Measurements from ENCODE around the gene GALM. TPM values are rescaled to one million over a fixed set of nuclear protein-coding genes. Genes with fewer than 3 reads are reported as not detected.
A peak's percentile ranks its signal among the peaks of the same experiment; 100 is the strongest.
"Not testable (repeated sequence)": the region's sequence is repeated elsewhere in the genome, so short reads cannot be mapped to it uniquely, and the experiment has no call there.

GALM gene
- total RNA-seq, result 10 to 100 TPM; 10.8 to 18.3 TPM
- long read RNA-seq, donor 1, transcript GALM-201 (7 exons, 2,484 nt), result major isoform, 17 of 23 reads
- long read RNA-seq, donor 1, partial matches to known transcripts, result 3 of 23 reads
- long read RNA-seq, donor 1, other reads (novel, unspliced or antisense), result 3 of 23 reads
- long read RNA-seq, donor 2, transcript GALM-201 (7 exons, 2,484 nt), result major isoform, 56 of 62 reads
- long read RNA-seq, donor 2, partial matches to known transcripts, result 3 of 62 reads
- long read RNA-seq, donor 2, other reads (novel, unspliced or antisense), result 3 of 62 reads

DNA sequence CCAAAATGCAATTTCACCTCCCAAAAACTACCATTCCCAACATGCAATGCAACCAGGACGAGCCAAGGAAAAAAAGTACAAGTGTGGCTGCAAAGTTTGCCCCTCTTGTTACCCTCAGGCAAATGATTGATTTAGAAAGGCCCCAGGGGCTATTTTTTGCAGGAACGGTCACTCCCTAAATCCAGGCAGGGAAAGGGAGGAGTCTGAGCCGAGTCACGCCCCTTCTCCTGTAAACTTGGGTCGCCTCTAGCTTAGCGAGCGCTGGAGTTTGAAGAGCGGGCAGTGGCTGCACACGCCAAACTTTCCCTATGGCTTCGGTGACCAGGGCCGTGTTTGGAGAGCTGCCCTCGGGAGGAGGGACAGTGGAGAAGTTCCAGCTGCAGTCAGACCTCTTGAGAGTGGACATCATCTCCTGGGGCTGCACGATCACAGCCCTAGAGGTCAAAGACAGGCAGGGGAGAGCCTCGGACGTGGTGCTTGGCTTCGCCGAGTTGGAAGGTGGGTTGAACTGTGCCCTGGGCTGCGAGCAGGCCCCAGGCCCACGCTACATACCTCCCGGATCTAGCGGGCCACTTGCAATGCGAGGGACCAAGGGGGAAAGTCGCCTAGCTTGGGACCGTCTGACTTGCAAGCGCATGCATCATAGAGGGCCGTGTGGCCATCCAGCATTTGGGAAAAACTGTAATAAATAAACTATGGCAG, at the start of gene GALM:
Gene GALM, plus strand, starts transcription at position 261 of the 702 bp plus-strand sequence. Its CDS starts 48 bp downstream, at position 309.
- DNase-seq (ENCODE audit: low spot score), result peak; percentile 93
- intact Hi-C loops (cut with DNase I), result loop anchor here (5.0 to 10.0 kb wide), 2 partner anchors 51 to 69 kb away; no protein-coding TSS in a partner anchor

DNA sequence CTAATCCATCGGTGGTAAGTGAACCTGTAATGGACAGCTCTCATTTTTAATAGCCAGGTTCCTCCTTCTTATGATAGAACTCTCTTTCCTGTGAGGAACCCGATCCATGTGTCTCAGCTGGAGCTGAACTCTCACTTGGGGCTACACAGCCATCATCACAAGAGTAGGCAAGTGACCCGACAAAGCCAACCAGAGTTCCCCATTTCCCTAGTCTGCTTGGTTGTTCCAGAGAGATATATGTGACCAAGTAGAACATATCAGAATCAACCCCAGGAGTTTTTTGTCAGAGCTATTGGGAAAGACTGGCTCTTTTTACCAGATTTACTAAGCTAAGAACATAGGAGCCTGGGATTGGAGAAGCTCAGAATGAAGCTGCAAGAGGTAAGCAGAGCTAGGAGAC, 48.6 kb upstream of the GALM start:
- intact Hi-C loops (cut with DNase I), result loop anchor here in 1 of 2 donors (10.0 kb wide), 1 partner anchor 48 kb away; the partner anchor contains the start of gene GALM
- no peak for DNase-seq (ENCODE audit: low spot score)

DNA sequence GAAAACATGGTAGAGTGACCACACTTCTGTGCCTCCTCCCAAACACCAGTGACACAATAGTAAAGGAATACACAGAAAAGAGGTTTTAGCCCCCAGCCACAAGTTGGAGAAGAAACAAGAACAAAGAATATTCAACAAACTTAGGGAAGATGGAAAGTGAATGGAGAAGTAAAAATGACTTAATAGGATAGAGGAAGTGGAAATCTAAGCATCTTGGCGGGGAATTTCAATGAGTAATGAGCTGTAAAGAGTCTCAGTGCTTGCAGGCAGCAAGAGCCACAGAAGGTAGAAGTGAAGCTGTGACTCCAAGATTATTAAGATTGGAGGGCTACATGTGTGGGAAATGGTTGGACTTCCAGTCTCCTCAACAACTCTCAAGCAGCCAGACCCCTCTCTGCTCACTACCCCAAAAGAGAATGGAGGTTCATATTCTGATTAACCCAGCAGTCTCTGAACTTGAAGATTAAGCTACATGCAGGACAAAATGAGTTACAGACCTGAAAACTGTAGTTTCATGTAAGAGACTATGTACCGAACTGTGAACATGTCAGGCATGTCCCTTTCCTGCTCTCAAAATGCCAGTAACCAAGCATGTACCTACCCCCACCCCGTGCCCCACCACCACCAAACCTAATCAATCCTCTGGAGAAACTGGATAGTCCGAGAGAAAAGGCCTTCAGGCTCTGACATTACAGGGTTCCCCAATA, 46.3 kb upstream of the GALM start:
- intact Hi-C loops (cut with DNase I), result loop anchor here in 1 of 2 donors (10.0 kb wide), 1 partner anchor 45 kb away; the partner anchor contains the start of gene GALM
- no peak for DNase-seq (ENCODE audit: low spot score)

DNA sequence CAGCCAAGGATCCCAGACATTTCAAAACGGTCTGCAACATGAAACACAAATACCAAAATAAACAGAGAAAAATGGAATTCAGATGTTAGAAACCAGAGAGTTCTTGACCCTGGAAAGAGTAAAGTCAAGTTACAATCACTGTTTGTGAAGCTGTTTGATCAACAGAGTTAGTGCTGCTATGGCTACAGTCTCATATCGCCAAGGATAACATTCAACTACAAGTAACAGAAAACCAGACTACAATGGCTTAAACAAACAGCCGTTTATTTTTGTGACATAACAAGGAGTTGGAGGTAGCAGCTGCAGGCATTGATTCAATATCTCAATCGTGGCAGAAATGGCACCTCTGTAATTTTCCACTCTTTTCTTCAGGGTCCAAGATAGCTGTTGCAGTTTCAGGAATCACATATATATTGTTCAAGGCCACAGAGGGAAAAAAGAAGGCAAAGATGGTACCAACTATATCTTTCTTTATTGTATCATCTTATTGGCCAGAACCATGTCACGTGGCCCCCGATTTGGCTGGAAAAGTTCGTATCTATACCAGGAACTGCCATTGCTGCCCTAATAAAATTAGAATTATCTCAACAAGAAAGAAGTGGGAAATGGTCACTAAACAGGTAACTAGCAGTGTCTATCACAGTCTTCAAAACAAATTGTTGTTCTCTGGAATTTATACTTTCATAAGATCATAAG, 45.5 kb upstream of the GALM start:
- no peak for DNase-seq (ENCODE audit: low spot score)
- intact Hi-C loops (cut with DNase I), result no loop called here

DNA sequence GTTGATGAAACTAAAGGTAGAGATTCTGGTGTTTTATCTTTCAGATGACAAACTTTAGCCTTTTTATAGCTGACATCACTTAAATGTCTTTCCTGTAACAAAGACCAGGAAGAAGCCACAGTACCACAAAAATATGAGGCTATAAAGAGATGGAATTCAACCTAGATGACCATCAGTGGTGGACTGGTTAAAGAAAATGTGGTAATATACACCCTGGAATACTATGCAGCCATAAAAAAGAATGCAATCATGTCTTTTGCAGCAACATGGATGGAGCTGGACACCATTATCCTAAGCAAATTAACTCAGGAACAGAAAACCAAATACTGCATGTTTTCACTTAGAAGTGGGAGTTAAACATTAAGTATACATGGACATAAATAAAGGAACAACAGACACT, 44.9 kb upstream of the GALM start:
- intact Hi-C loops (cut with DNase I), result no loop called here
- DNase-seq (ENCODE audit: low spot score), result no peak

DNA sequence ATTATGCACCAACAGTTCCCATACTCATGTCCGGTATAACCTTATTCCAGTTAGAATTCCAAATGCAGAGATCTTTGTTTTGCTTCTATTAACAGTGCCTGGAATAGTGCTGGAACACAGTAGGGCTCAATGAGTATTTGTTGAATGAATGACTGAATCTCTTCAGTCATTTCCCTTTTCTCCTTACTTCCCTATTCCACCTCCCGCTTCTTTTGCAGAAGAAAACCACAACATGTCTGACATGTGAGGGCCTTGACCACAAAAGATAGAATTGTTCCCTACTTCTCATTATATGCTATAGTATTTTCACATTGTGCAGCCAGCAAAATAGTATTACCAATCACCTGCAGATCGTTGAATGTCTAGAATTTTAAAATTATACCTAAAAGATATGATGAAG, 43.7 kb upstream of the GALM start:
- intact Hi-C loops (cut with DNase I), result no loop called here
- DNase-seq (ENCODE audit: low spot score), result no peak

DNA sequence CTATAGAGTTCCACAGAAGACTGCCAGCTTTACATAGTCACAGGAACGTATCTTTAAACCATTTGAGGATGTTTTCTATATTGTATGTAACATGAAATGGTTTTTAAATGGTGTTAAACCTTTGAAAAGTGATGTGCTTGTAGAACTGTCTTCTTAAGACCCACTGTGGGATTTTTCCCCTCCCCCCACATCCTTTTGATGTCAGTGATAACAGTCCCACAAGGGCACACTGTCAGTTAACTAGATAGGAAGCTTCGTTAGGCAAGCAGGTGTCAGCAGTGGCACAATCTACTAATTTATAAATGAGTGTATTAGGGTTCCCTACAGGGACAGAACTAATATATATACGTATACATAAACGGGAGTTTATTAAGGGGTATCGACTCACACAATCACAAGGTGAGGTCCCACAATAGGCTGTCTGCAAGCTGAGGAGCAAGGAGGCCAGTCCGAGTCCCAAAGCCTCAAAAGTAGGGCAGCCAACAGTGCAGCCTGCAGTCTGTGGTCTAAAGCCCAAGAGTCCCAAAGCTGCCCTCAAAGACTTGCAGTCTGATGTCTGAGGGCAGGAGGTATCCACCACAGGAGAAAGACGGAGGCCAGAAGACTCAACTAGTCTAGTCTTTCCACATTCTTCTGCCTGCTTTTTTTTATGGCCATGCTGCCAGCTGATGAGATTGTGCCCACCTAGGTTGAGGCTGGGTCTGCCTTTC, 39.4 kb upstream of the GALM start:
- no peak for DNase-seq (ENCODE audit: low spot score)
- intact Hi-C loops (cut with DNase I), result no loop called here

DNA sequence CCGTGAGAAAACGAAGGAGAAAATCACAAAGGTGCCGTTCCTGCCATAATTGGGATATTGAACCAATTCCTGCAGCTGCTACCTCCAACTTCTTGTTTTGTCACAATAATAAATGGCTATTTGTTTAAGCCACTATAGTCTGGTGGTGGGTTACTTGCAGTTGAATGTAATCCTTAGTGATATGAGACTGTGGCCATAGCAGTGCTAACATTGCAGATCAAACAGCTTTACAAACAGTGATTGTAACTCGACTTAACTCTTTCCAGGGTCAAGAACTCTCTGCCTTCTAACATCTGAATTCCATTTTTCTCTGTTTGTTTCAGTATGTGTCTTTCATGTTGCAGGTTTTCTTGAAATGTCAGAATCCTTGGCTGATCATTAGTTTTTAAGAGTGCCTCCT, 38.5 kb upstream of the GALM start:
- no peak for DNase-seq (ENCODE audit: low spot score)

DNA sequence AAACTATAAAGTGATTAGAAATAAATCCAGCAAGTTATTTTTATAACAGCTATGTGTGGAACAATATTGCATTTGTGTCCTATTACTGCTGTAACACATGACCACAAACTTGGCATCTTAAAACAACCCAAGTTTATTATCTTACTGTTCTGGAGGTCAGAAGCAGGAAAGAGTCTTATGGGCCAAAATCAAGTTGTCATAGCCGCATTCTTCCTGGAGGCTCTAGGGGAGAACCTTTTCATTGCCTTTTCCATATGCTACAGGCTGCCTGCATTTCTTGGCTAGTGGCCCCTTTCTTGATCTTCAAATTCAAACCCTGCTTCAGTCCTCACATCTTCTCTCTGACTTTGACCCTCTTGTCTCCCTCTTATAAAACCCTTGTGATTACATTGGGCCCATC, 36.2 kb upstream of the GALM start:
- intact Hi-C loops (cut with DNase I), result loop anchor here in 1 of 2 donors (2.0 kb wide), 1 partner anchor 45 kb away; no protein-coding TSS in a partner anchor
- no peak for DNase-seq (ENCODE audit: low spot score)

More for the DNA sequence above, 38.5 kb upstream of the GALM start:
- intact Hi-C loops (cut with DNase I), result no loop called here

DNA sequence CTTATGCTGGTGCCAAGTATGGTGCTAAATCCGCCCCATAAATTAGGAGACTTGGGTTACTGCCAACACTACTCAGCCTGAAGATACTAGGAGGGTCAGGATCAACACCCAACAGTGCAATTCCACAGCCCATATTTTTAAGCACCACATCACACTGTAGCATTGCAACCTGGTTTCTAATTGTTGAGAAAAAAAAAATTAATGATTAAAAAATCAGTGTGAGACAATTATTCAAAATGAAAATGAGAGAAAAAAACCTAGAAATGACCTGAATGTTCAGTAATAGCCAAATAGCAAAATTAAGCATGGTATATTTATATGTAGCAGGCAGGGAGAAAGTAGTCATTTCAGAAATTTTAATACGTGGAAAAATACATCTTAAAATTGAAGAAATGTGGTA, 33.9 kb upstream of the GALM start:
- no peak for DNase-seq (ENCODE audit: low spot score)
- intact Hi-C loops (cut with DNase I), result no loop called here

DNA sequence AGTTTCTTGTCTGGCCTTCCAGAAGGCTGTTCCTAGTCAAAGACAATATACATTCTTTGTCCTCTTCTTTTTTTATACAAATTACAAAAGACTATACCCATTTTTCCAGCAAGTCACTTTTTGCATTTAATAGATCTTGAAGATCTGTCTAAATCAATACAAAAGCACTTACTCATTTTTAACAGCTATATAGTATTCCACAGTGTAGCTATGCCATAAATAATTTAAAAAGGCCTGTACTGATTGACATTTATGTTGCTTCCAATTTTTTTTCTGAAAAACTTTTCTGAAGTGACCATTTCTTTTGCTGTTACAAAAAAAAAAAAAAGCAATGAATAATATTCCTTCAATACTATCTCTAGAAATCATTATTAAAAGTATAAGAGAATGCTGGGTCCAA, 32.9 kb upstream of the GALM start:
- no peak for DNase-seq (ENCODE audit: low spot score)
- intact Hi-C loops (cut with DNase I), result no loop called here

DNA sequence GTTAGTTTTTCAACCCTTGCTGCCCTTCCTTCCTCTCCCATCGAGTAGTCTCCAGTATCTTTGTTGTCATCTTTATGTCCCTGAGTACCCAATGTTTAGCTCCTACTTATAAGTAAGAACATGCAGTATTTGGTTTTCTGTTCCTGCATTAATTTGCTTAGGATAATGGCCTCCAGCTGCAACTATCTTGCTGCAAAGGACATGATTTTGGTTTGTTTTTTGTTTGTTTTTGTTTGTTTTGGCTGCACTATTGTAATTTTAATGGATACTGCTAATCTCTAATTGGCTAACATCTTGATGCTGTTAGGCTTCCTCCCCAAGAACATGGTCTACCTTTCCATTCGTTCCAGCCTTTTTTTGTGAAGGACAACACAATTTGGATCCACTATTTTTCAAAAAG, 32.0 kb upstream of the GALM start:
- DNase-seq (ENCODE audit: low spot score), result no peak
- intact Hi-C loops (cut with DNase I), result no loop called here

DNA sequence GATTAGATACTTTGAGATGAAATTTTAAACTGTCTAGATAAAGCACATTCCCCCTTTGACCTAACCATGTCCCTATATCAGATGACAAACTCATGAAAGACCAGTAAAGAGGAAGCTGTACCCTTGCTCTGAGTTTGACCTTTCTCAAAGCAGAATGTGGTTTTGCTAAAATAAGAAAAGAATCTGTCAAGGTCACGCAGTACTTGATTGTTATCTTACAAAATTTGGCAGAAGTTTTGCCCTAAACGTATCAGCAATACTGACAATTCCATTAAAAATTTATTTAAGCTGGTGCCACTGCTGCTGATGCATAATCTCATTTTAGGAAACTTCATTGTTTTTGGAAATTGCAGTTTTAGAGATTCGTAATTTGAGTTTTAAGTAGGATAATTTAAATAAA, 31.2 kb upstream of the GALM start:
- intact Hi-C loops (cut with DNase I), result no loop called here
- no peak for DNase-seq (ENCODE audit: low spot score)

DNA sequence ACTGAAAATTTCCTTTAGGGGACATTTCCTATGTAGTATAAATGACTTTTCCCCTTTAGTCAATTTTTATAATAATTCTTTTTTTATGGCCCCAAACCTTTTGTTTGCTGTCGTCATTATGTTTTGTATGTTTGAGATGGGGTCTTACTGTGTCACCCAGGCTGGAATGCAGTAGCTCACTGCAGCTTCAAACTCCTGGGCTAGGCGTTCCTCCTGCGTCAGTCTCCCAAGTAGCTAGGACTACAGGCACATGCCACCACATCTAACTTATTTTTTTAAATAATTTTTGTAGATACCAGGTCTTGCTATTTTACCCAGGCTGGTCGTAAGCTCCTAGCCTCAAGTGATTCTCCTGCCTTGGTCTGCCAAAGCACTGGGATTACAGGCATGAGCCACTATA, 30.8 kb upstream of the GALM start:
- no peak for DNase-seq (ENCODE audit: low spot score)
- intact Hi-C loops (cut with DNase I), result no loop called here

DNA sequence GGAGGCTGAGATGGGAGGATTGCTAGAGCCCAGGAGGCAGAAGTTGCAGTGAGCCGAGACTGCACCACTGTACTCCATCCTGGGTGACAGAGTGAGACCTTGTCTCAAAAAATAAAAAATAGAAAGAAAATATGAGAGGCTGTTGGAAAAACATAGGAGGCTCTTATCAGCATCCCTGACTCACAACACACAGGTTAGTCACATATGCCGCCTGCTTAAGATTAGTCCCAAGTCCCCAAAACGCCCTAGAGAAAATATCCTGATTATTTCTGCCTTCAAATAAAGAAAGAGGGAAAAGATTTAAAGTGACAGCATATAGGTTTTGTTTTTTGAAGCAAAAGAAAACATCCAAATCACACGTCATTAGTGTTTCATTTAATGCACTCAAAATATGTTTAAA, 29.8 kb upstream of the GALM start:
- intact Hi-C loops (cut with DNase I), result no loop called here
- no peak for DNase-seq (ENCODE audit: low spot score)

DNA sequence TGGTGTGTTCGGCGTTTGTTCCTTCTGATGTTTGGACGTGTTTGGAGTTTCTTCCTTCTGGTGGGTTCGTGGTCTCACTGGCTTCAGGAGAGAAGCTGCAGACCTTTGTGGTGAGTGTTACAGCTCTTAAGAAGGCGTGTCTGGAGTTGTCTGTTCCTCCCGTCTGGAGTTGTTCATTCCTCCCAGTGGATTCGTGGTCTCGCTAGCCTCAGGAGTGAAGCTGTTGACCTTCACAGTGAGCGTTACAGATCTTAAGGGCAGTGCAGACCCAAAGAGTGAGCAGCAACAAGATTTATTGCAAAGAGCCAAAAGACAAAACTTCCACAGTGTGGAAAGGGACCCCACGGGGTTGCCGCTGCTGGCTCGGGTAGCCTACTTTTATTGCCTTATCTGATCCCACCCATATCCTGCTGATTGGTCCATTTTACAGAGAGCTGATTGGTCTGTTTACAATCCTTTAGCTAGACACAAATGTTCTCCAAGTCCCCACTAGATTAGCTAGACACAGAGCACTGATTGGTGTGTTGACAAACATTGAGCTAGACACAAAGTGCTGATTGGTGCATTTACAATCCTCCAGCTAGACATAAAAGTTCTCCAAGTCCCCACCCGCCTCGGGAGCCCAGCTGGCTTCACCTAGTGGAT, 23.4 kb upstream of the GALM start:
- intact Hi-C loops (cut with DNase I); DNase-seq (ENCODE audit: low spot score): not testable (repeated sequence)

DNA sequence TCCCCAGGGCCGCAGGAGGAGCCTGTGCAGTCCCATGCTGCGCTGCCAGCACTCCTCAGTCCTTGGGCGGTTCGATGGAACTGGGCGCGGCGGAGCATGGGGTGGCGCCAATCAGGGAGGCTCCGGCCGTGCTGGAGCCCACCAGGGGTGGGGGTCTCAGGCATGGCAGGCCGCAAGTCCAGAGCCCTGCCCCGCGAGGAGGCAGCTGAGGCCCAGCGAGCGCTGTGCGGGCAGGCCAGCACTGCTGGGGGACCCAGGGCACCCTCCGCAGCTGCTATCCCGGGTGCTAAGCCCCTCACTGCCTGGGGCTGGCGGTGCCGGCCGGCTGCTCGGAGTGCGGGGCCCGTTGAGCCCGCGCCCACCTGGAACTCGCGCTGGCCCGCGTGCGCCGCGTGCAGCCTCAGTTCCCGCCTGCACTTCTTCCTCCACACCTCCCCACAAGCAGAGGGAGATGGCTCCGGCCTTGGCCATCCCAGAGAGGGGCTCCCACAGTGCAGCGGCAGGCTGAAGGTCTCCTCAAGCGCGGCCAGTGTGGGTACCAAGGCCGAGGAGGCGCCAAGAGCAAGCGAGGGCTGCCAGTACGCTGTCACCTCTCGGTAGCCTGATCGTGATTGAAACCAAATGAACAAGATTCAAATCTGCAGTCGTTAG, 22.8 kb upstream of the GALM start:
- DNase-seq (ENCODE audit: low spot score), result no peak
- intact Hi-C loops (cut with DNase I), result no loop called here
